Measurements from ENCODE around the gene SPSB1.

GRCh38 chr1:9321480-9321849 is 28.8 kb downstream of the SPSB1 start:
- no peak for TF ChIP-seq SUZ12 (IDR thresholded peaks at IDR 0.05; ENCODE audit: extremely low read depth, insufficient read depth, insufficient read length)
- TF ChIP-seq YY1 (IDR thresholded peaks at IDR 0.05; ENCODE audit: insufficient read depth, insufficient read length) = no peak
- TF ChIP-seq ZNF274 (IDR thresholded peaks at IDR 0.05; ENCODE audit: low read depth, low read length) = no peak

All from NT2/D1 (cell line).